GM23338 (cell line): ENCODE data around the gene SLC6A18. TPM values are rescaled to one million over a fixed set of nuclear protein-coding genes. Genes with fewer than 3 reads are reported as not detected.

ENCODE experiments used
- ATAC-seq: fragments of 200-7000 bp; cut with Tn5 transposase; 3 replicates; pipeline ENCODE4 v1.9.1; 2020
- DNase-seq: peaks from one replicate; pipeline ENCODE4 v3.0.0-alpha.2; 2015; ENCODE audit warnings: low spot score
- H2AFZ ChIP-seq: fragments of 200-600 bp; sonication (generic); 2 replicates; pipeline ENCODE4 v1.8.0; 2016; ENCODE audit warnings: antibody characterized with exemption, mild to moderate bottlenecking, moderate library complexity
- H3F3A ChIP-seq: fragments of 200-600 bp; sonication (generic); replicated peaks from 2 replicates; pipeline ENCODE4 v1.8.0; 2017; ENCODE audit warnings: antibody characterized with exemption, mixed run types, low read depth
- H3K27ac ChIP-seq: fragments of 200-600 bp; sonication (generic); 2 replicates; pipeline ENCODE4 v1.6.1; 2016; ENCODE audit warnings: low read depth
- H3K27me3 ChIP-seq: fragments of 200-600 bp; sonication (generic); 2 replicates; pipeline ENCODE4 v1.8.0; 2016; ENCODE audit warnings: mild to moderate bottlenecking, mixed run types, moderate library complexity; ENCODE audit not compliant: insufficient read depth
- H3K36me3 ChIP-seq: fragments of 200-600 bp; sonication (generic); 2 replicates; pipeline ENCODE4 v1.8.0; 2016; ENCODE audit warnings: mild to moderate bottlenecking; ENCODE audit not compliant: insufficient read depth
- H3K4me1 ChIP-seq: fragments of 200-600 bp; sonication (generic); 2 replicates; pipeline ENCODE4 v1.8.0; 2016; ENCODE audit warnings: mild to moderate bottlenecking, moderate library complexity; ENCODE audit not compliant: insufficient read depth
- H3K4me2 ChIP-seq: fragments of 200-600 bp; sonication (generic); 2 replicates; pipeline ENCODE4 v1.7.1; 2017; ENCODE audit warnings: mixed run types
- H3K4me3 ChIP-seq: fragments of 200-600 bp; sonication (generic); 2 replicates; pipeline ENCODE4 v1.6.1; 2016; ENCODE audit warnings: mixed run types
- H3K79me2 ChIP-seq: fragments of 200-600 bp; sonication (generic); replicated peaks from 2 replicates; pipeline ENCODE4 v1.8.0; 2017; ENCODE audit warnings: mild to moderate bottlenecking; ENCODE audit not compliant: insufficient read depth
- H3K9me2 ChIP-seq: fragments of 200-600 bp; sonication (generic); 2 replicates; pipeline ENCODE4 v1.8.0; 2017; ENCODE audit not compliant: insufficient read depth
- H4K20me1 ChIP-seq: fragments of 200-600 bp; sonication (generic); replicated peaks from 2 replicates; pipeline ENCODE4 v1.8.0; 2017; ENCODE audit warnings: mild to moderate bottlenecking; ENCODE audit not compliant: insufficient read depth
- H3K27ac Mint-ChIP-seq: 2 replicates; pipeline ENCODE4 v1.8.0; 2020; ENCODE audit warnings: inconsistent platforms, mild to moderate bottlenecking, moderate library complexity, mixed read lengths
- H3K27me3 Mint-ChIP-seq: 3 replicates; pipeline ENCODE4 v1.8.0; 2022; ENCODE audit warnings: low read depth, mild to moderate bottlenecking, moderate library complexity, mixed read lengths, inconsistent platforms; ENCODE audit not compliant: insufficient read depth, poor library complexity
- H3K36me3 Mint-ChIP-seq: 3 replicates; pipeline ENCODE4 v1.8.0; 2021; ENCODE audit warnings: low read depth, mild to moderate bottlenecking, inconsistent platforms, moderate library complexity, mixed read lengths
- H3K4me1 Mint-ChIP-seq: 3 replicates; pipeline ENCODE4 v1.8.0; 2020; ENCODE audit warnings: mild to moderate bottlenecking, inconsistent platforms, mixed read lengths
- H3K4me3 Mint-ChIP-seq: 3 replicates; pipeline ENCODE4 v1.8.0; 2021; ENCODE audit warnings: moderate library complexity, mild to moderate bottlenecking, inconsistent platforms, mixed read lengths
- H3K9me3 Mint-ChIP-seq: 3 replicates; pipeline ENCODE4 v1.8.0; 2020; ENCODE audit warnings: moderate library complexity, mild to moderate bottlenecking, inconsistent platforms, mixed read lengths
- CREB1 ChIP-seq: fragments of 250-450 bp; sonication (Bioruptor Pico); IDR thresholded peaks from 2 replicates; pipeline ENCODE4 v1.5.0; 2020; ENCODE audit warnings: low read depth, mild to moderate bottlenecking, moderate library complexity
- EZH2 ChIP-seq: fragments of 200-600 bp; sonication (generic); IDR thresholded peaks from one replicate; pipeline ENCODE4 v1.8.0; 2017; ENCODE audit warnings: antibody characterized with exemption, mild to moderate bottlenecking, low read depth; ENCODE audit not compliant: unreplicated experiment
- EZH2phosphoT487 ChIP-seq: fragments of 200-600 bp; sonication (generic); IDR thresholded peaks from one replicate; pipeline ENCODE4 v1.8.1; 2018; ENCODE audit warnings: antibody characterized with exemption; ENCODE audit not compliant: unreplicated experiment
- JUNB ChIP-seq: IDR thresholded peaks from one replicate; pipeline ENCODE4 v1.6.1; 2016; ENCODE audit warnings: antibody characterized with exemption; ENCODE audit not compliant: unreplicated experiment
- NANOG ChIP-seq: IDR thresholded peaks from 2 replicates; pipeline ENCODE4 v1.6.1; 2016; ENCODE audit warnings: antibody characterized with exemption, borderline replicate concordance
- POLR2AphosphoS5 ChIP-seq: IDR thresholded peaks from 2 replicates; pipeline ENCODE4 v1.6.1; 2016; ENCODE audit warnings: antibody characterized with exemption, low read depth
- STAT1 ChIP-seq: IDR thresholded peaks from one replicate; pipeline ENCODE4 v1.6.1; 2016; ENCODE audit warnings: antibody characterized with exemption; ENCODE audit not compliant: unreplicated experiment
- ZNF114 ChIP-seq: fragments of 250-450 bp; sonication (Bioruptor Pico); IDR thresholded peaks from 2 replicates; pipeline ENCODE4 v1.5.0; 2020; ENCODE audit warnings: mild to moderate bottlenecking, moderate library complexity
- ZNF331 ChIP-seq: fragments of 250-450 bp; sonication (Bioruptor Pico); IDR thresholded peaks from 2 replicates; pipeline ENCODE4 v1.5.0; 2020; ENCODE audit warnings: low read depth, mild to moderate bottlenecking, moderate library complexity
- polyA plus RNA-seq: library from polyadenylated mRNA; unstranded; fragments of >200 nt; fragmentation: Nextera tagmentation; extraction: Ambion mirVana; gene quantifications from 2 replicates; pipeline ENCODE4 v1.2.1, GENCODE V29; 2016
- total RNA-seq: library from RNA; depleted of rRNA; stranded (reverse); fragments of >200 nt; shearing (Covaris generic); gene quantifications from 2 replicates; pipeline ENCODE4 v1.2.3, GENCODE V29; 2014
- TF ChIP-seq, protein P1 (sequence below): fragments of 250-450 bp; sonication (Bioruptor Pico); IDR thresholded peaks from 2 replicates; pipeline ENCODE4 v1.5.0; 2020; ENCODE audit warnings: mild to moderate bottlenecking, moderate library complexity
- TF ChIP-seq, protein P2 (sequence below): IDR thresholded peaks from one replicate; pipeline ENCODE4 v1.6.1; 2018; ENCODE audit warnings: antibody characterized with exemption; ENCODE audit not compliant: unreplicated experiment
- TF ChIP-seq, protein P3 (sequence below), 2 experiments: fragments of 200-600 bp in 1 of 2; sonication (generic) in 1 of 2; conservative IDR thresholded peaks; 2 replicates each; pipeline versions ENCODE4 v1.5.1 to v1.6.1; 2016 to 2017; ENCODE audit warnings: antibody characterized with exemption in 2 of 2, low read depth in 2 of 2, mild to moderate bottlenecking in 2 of 2, moderate library complexity in 1 of 2

Gene SLC6A18
- total and polyA plus RNA-seq, 2 experiments from 2014 or later = not detected

DNA sequence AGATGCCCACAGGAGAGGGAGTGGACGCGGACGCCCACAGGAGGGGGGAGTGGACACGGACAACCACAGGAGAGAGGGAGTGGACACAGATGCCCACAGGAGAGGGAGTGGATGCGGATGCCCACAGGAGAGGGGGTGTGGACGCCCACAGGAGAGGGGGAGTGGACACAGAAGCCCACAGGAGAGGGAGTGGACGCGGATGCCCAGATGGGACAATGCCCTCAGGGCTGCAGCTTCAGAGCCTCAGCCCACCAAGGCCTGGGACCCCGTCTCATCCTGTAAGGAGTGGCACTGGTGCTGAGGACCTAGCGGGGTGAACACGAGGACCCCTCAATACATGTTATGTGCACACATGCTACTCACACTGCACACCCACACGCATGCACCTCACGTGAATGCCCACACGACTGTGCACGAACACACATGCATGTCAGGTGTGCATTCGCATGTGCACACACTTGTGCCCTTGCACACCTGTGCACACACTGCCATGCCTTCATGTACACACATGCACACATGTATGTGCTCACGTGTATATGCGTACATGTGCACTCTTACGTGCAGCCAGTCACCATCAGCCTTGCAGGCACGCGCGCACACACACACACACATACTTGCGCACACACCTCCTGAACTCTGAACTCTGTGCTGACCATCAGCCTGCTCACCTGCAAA is 34.8 kb downstream of the SLC6A18 start (continued):
- TF ChIP-seq, protein P1, sequence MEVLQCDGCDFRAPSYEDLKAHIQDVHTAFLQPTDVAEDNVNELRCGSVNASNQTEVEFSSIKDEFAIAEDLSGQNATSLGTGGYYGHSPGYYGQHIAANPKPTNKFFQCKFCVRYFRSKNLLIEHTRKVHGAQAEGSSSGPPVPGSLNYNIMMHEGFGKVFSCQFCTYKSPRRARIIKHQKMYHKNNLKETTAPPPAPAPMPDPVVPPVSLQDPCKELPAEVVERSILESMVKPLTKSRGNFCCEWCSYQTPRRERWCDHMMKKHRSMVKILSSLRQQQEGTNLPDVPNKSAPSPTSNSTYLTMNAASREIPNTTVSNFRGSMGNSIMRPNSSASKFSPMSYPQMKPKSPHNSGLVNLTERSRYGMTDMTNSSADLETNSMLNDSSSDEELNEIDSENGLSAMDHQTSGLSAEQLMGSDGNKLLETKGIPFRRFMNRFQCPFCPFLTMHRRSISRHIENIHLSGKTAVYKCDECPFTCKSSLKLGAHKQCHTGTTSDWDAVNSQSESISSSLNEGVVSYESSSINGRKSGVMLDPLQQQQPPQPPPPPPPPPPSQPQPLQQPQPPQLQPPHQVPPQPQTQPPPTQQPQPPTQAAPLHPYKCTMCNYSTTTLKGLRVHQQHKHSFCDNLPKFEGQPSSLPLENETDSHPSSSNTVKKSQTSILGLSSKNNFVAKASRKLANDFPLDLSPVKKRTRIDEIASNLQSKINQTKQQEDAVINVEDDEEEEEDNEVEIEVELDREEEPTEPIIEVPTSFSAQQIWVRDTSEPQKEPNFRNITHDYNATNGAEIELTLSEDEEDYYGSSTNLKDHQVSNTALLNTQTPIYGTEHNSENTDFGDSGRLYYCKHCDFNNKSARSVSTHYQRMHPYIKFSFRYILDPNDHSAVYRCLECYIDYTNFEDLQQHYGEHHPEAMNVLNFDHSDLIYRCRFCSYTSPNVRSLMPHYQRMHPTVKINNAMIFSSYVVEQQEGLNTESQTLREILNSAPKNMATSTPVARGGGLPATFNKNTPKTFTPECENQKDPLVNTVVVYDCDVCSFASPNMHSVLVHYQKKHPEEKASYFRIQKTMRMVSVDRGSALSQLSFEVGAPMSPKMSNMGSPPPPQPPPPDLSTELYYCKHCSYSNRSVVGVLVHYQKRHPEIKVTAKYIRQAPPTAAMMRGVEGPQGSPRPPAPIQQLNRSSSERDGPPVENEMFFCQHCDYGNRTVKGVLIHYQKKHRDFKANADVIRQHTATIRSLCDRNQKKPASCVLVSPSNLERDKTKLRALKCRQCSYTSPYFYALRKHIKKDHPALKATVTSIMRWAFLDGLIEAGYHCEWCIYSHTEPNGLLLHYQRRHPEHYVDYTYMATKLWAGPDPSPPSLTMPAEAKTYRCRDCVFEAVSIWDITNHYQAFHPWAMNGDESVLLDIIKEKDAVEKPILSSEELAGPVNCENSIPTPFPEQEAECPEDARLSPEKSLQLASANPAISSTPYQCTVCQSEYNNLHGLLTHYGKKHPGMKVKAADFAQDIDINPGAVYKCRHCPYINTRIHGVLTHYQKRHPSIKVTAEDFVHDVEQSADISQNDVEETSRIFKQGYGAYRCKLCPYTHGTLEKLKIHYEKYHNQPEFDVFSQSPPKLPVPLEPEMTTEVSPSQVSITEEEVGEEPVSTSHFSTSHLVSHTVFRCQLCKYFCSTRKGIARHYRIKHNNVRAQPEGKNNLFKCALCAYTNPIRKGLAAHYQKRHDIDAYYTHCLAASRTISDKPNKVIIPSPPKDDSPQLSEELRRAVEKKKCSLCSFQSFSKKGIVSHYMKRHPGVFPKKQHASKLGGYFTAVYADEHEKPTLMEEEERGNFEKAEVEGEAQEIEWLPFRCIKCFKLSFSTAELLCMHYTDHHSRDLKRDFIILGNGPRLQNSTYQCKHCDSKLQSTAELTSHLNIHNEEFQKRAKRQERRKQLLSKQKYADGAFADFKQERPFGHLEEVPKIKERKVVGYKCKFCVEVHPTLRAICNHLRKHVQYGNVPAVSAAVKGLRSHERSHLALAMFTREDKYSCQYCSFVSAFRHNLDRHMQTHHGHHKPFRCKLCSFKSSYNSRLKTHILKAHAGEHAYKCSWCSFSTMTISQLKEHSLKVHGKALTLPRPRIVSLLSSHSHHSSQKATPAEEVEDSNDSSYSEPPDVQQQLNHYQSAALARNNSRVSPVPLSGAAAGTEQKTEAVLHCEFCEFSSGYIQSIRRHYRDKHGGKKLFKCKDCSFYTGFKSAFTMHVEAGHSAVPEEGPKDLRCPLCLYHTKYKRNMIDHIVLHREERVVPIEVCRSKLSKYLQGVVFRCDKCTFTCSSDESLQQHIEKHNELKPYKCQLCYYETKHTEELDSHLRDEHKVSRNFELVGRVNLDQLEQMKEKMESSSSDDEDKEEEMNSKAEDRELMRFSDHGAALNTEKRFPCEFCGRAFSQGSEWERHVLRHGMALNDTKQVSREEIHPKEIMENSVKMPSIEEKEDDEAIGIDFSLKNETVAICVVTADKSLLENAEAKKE (CRISPR knock-in tag) = no peak
- TF ChIP-seq JUNB (no peak), CREB1 (CRISPR knock-in tag) (no peak), ZNF114 (CRISPR knock-in tag) (no peak)
- TF ChIP-seq, protein P2, sequence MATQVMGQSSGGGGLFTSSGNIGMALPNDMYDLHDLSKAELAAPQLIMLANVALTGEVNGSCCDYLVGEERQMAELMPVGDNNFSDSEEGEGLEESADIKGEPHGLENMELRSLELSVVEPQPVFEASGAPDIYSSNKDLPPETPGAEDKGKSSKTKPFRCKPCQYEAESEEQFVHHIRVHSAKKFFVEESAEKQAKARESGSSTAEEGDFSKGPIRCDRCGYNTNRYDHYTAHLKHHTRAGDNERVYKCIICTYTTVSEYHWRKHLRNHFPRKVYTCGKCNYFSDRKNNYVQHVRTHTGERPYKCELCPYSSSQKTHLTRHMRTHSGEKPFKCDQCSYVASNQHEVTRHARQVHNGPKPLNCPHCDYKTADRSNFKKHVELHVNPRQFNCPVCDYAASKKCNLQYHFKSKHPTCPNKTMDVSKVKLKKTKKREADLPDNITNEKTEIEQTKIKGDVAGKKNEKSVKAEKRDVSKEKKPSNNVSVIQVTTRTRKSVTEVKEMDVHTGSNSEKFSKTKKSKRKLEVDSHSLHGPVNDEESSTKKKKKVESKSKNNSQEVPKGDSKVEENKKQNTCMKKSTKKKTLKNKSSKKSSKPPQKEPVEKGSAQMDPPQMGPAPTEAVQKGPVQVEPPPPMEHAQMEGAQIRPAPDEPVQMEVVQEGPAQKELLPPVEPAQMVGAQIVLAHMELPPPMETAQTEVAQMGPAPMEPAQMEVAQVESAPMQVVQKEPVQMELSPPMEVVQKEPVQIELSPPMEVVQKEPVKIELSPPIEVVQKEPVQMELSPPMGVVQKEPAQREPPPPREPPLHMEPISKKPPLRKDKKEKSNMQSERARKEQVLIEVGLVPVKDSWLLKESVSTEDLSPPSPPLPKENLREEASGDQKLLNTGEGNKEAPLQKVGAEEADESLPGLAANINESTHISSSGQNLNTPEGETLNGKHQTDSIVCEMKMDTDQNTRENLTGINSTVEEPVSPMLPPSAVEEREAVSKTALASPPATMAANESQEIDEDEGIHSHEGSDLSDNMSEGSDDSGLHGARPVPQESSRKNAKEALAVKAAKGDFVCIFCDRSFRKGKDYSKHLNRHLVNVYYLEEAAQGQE = no peak

DNA sequence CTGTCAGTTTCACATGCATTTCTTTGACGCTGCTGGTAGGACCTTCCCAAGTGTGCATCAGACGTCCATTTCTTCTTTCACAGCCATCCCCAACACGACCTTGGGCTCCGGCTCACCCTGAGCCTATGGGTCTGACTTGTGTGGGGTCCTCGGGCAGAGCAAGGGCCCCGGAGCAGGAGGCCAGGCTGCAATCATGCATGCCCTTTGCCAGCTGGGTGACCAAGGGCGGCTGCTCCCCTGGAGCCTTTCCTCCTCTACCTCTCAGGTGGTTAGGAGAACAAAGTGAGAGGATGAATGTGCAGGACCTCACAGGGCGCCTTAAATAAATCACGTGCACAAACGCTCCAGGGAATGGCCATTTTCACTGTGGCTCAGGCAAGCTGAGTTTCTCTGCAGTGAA is 36.5 kb downstream of the SLC6A18 start:
- Histone ChIP-seq H3F3A (no peaks in the 10 kb centered on the region), H3K27me3 (no peaks in the 10 kb centered on the region), H2AFZ (no peak overlapping the region), H3K79me2 (no peaks in the 10 kb centered on the region), H3K27ac (no peak overlapping the region), H3K4me1 (no peaks in the 10 kb centered on the region), H3K4me2 (no peak overlapping the region), H3K36me3 (peaks cover 16% of the 10 kb centered on the region), H4K20me1 (no peaks in the 10 kb centered on the region), H3K9me2 (no peaks in the 10 kb centered on the region), H3K4me3 (no peak overlapping the region)
- Mint-ChIP-seq H3K9me3 (peaks cover 20% of the 10 kb centered on the region; the same call in 2 of the 3 replicates), H3K4me3 (no peak overlapping the region), H3K27ac (no peak overlapping the region), H3K36me3 (peaks cover 65% of the 10 kb centered on the region), H3K4me1 (no peaks in the 10 kb centered on the region), H3K27me3 (peaks cover 11% of the 10 kb centered on the region)
- no peak for DNase-seq
- no peak for ATAC-seq
- no peak for TF ChIP-seq STAT1
- no peak for TF ChIP-seq EZH2phosphoT487
- no peak for TF ChIP-seq POLR2AphosphoS5
- TF ChIP-seq, protein P3, sequence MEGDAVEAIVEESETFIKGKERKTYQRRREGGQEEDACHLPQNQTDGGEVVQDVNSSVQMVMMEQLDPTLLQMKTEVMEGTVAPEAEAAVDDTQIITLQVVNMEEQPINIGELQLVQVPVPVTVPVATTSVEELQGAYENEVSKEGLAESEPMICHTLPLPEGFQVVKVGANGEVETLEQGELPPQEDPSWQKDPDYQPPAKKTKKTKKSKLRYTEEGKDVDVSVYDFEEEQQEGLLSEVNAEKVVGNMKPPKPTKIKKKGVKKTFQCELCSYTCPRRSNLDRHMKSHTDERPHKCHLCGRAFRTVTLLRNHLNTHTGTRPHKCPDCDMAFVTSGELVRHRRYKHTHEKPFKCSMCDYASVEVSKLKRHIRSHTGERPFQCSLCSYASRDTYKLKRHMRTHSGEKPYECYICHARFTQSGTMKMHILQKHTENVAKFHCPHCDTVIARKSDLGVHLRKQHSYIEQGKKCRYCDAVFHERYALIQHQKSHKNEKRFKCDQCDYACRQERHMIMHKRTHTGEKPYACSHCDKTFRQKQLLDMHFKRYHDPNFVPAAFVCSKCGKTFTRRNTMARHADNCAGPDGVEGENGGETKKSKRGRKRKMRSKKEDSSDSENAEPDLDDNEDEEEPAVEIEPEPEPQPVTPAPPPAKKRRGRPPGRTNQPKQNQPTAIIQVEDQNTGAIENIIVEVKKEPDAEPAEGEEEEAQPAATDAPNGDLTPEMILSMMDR (conservative IDR thresholded peaks at IDR 0.05; ENCODE audit: low read depth in 2 of 2) = no peak
- no peak for TF ChIP-seq EZH2
- TF ChIP-seq ZNF331 (CRISPR knock-in tag) = no peak
- TF ChIP-seq NANOG = no peak
- TF ChIP-seq CREB1 (CRISPR knock-in tag) = no peak
